ENCODE data around the gene DOCK2. TPM values are rescaled to one million over a fixed set of nuclear protein-coding genes. Genes with fewer than 3 reads are reported as not detected.
"Not testable (repeated sequence)": the region's sequence is repeated elsewhere in the genome, so short reads cannot be mapped to it uniquely, and the experiment has no call there.

DOCK2 gene
- total RNA-seq, 4 donors from 2014 or later, result 2.3 to 11.2 (median 3.2) TPM

GRCh38 chr5:169827769-169828168 is 190.7 kb downstream of the DOCK2 start:
- H3K27me3 ChIP-seq, result no peaks in the 10 kb centered on the region
- TF ChIP-seq EP300 (IDR thresholded peaks at IDR 0.05) (no peak), POLR2A (IDR thresholded peaks at IDR 0.05) (no peak), POLR2AphosphoS5 (IDR thresholded peaks at IDR 0.05) (no peak), CTCF (IDR thresholded peaks at IDR 0.05) (no peak)
- H3K4me3 ChIP-seq, result no peak overlapping the region
- 70% methylated on average over 3 of the region's 3 CpGs for WGBS
- H3K36me3 ChIP-seq, result no peaks in the 10 kb centered on the region
- no peak overlapping the region for H3K27ac ChIP-seq
- no peaks in the 10 kb centered on the region for H3K9me3 ChIP-seq
- no peaks in the 10 kb centered on the region for H3K4me1 ChIP-seq
- no peak for DNase-seq (ENCODE audit: low spot score in 2 of 2)

- no peak for TF ChIP-seq POLR2AphosphoS5 (IDR thresholded peaks at IDR 0.05)
- no peak for TF ChIP-seq POLR2A (IDR thresholded peaks at IDR 0.05)
- no peak for TF ChIP-seq EP300 (IDR thresholded peaks at IDR 0.05)
- TF ChIP-seq CTCF (IDR thresholded peaks at IDR 0.05), result no peak
- WGBS, result 89% methylated on average over 4 of the region's 4 CpGs
- Histone ChIP-seq H3K27me3 (no peaks in the 10 kb centered on the region), H3K9me3 (no peaks in the 10 kb centered on the region), H3K36me3 (no peaks in the 10 kb centered on the region), H3K4me1 (no peaks in the 10 kb centered on the region), H3K27ac (no peak overlapping the region), H3K4me3 (no peak overlapping the region)
- DNase-seq (ENCODE audit: low spot score in 2 of 2), result no peak
Measured at GRCh38 chr5:169828385-169828784, 191.3 kb downstream of the DOCK2 start.

DNA sequence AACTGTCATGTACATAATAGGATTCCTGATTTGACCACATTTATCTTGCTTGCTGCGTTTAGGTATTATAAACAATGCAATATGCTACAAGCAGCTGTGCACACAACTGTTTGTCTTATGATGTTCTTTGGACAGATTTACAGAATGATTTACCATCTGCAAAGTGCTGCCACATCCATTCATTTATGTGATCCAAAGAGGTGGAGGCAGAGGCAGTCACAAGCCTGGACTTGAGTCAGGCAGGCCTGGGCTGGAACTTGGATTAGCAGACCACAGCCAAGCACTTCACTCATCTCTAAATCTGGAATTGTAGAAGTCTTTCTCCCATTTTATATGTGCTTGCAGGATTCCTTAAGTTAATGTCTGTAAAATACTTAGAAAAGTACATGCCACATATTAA is 194.3 kb downstream of the DOCK2 start:
- no peaks in the 10 kb centered on the region for H3K4me1 ChIP-seq
- no peak overlapping the region for H3K4me3 ChIP-seq
- no peaks in the 10 kb centered on the region for H3K27me3 ChIP-seq
- H3K27ac ChIP-seq, result no peak overlapping the region
- no peaks in the 10 kb centered on the region for H3K36me3 ChIP-seq
- 50% methylated on average over 1 of the region's 1 CpG for WGBS
- no peak for DNase-seq (ENCODE audit: low spot score in 2 of 2)
- no peaks in the 10 kb centered on the region for H3K9me3 ChIP-seq
- TF ChIP-seq CTCF (IDR thresholded peaks at IDR 0.05), result no peak
- no peak for TF ChIP-seq POLR2AphosphoS5 (IDR thresholded peaks at IDR 0.05)
- TF ChIP-seq EP300 (IDR thresholded peaks at IDR 0.05), result no peak
- TF ChIP-seq POLR2A (IDR thresholded peaks at IDR 0.05), result no peak

DNA sequence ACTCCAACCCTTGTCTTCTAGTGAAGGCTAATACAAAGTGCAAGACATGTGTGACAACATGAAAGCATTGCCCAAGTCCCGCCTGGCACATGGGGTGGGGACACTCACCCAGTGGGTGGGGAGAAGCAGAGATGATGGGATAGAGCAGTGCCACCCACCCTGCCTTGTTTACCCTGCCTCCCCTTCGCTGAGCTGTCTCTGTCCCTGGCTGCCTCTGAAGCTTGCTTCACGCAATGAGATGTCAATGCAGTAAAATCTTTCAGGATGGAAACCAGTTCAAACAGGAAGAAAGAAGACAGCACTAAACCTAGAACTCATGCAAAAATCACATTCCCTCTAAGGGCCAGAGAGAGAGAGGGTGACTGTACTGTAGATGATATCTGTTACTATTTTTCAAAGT is 195.2 kb downstream of the DOCK2 start:
- Histone ChIP-seq H3K27me3 (no peaks in the 10 kb centered on the region), H3K4me3 (no peak overlapping the region), H3K4me1 (no peaks in the 10 kb centered on the region), H3K9me3 (no peaks in the 10 kb centered on the region), H3K36me3 (no peaks in the 10 kb centered on the region), H3K27ac (no peak overlapping the region)
- TF ChIP-seq EP300 (IDR thresholded peaks at IDR 0.05) (no peak), POLR2AphosphoS5 (IDR thresholded peaks at IDR 0.05) (no peak), POLR2A (IDR thresholded peaks at IDR 0.05) (no peak), CTCF (IDR thresholded peaks at IDR 0.05) (no peak)
- DNase-seq (ENCODE audit: low spot score in 2 of 2), result no peak
- WGBS, result 87% methylated on average over 3 of the region's 3 CpGs

- TF ChIP-seq POLR2A (IDR thresholded peaks at IDR 0.05), result no peak
- TF ChIP-seq CTCF (IDR thresholded peaks at IDR 0.05), result no peak
- TF ChIP-seq EP300 (IDR thresholded peaks at IDR 0.05), result no peak
- TF ChIP-seq POLR2AphosphoS5 (IDR thresholded peaks at IDR 0.05), result no peak
- H3K27me3 ChIP-seq, result no peaks in the 10 kb centered on the region
Measured at GRCh38 chr5:169832845-169833244, 195.8 kb downstream of the DOCK2 start.

GRCh38 chr5:169833681-169834292 is 196.7 kb downstream of the DOCK2 start:
- not testable (repeated sequence) for DNase-seq (ENCODE audit: low spot score in 2 of 2); H3K4me1 ChIP-seq; H3K9me3 ChIP-seq; H3K27me3 ChIP-seq; H3K4me3 ChIP-seq; H3K36me3 ChIP-seq; H3K27ac ChIP-seq
- WGBS, result 91% methylated on average over 2 of the region's 2 CpGs

More at GRCh38 chr5:169832845-169833244, 195.8 kb downstream of the DOCK2 start:
- Histone ChIP-seq H3K4me3 (no peak overlapping the region), H3K9me3 (no peaks in the 10 kb centered on the region), H3K4me1 (no peaks in the 10 kb centered on the region), H3K36me3 (no peaks in the 10 kb centered on the region), H3K27ac (no peak overlapping the region)
- no peak for DNase-seq (ENCODE audit: low spot score in 2 of 2)

- H3K9me3 ChIP-seq; H3K4me3 ChIP-seq; H3K4me1 ChIP-seq; DNase-seq (ENCODE audit: low spot score in 2 of 2); H3K36me3 ChIP-seq; H3K27ac ChIP-seq; H3K27me3 ChIP-seq: not testable (repeated sequence)
- WGBS, result 85% methylated on average over 1 of the region's 1 CpG
Measured at GRCh38 chr5:169834540-169834939, 197.5 kb downstream of the DOCK2 start.
